Prostate gland (tissue), 2 donors: Measurements from ENCODE around the gene RFTN1. TPM values are rescaled to one million over a fixed set of nuclear protein-coding genes. Genes with fewer than 3 reads are reported as not detected.

ENCODE experiments used
- DNase-seq: peaks from one replicate; pipeline ENCODE4 v3.0.0-alpha.2; 2019; ENCODE audit warnings: low spot score
- H3K27ac ChIP-seq, 2 donors: fragments of 200-600 bp; sonication (generic); 2 replicates each; pipeline ENCODE4 v1.5.1; 2017 to 2019
- H3K27me3 ChIP-seq: fragments of 200-600 bp; sonication (generic); replicated peaks from 2 replicates; pipeline ENCODE4 v1.5.1; 2019; ENCODE audit not compliant: insufficient read depth
- H3K36me3 ChIP-seq, 2 donors: fragments of 200-600 bp; sonication (generic); 1 replicate in 1 of 2; 2 replicates in 1 of 2; pipeline versions ENCODE4 v1.5.1 to v1.8.1; 2017 to 2019
- H3K4me1 ChIP-seq: fragments of 200-600 bp; sonication (generic); replicated peaks from 2 replicates; pipeline ENCODE4 v1.5.1; 2019
- H3K4me3 ChIP-seq, 2 donors: fragments of 200-600 bp; sonication (generic); 2 replicates each; pipeline ENCODE4 v1.5.1; 2017 to 2019
- H3K9me3 ChIP-seq: fragments of 200-600 bp; sonication (generic); 2 replicates; pipeline ENCODE4 v1.5.1; 2017
- POLR2A ChIP-seq: fragments of 450-650 bp; IDR thresholded peaks from one replicate; pipeline ENCODE4 v1.6.1; 2016; ENCODE audit warnings: antibody characterized with exemption, mild to moderate bottlenecking
- POLR2AphosphoS5 ChIP-seq: sonication (generic); formaldehyde crosslinking; IDR thresholded peaks from one replicate; pipeline ENCODE4 v1.6.1; 2017; ENCODE audit warnings: antibody characterized with exemption
- WGBS: methylation state at CpG from one replicate; pipeline ENCODE4 v1.1.5; 2018; 5-methylcytosine and 5-hydroxymethylcytosine counted together
- intact Hi-C: fragments of 100-400 bp; cut with DNase I; formaldehyde crosslinking; loops from one replicate; pipeline ENCODE4 v1.14.2; 2022
- total RNA-seq, 2 donors: library from RNA; depleted of rRNA; stranded (reverse); fragments of >200 nt; gene quantifications; one replicate each; pipeline ENCODE4 v1.1.0, GENCODE V29; 2016
- TF ChIP-seq, protein P1 (sequence below), 4 experiments: fragments of 200-600 bp in 2 of 4; fragments of 450-650 bp in 2 of 4; sonication (generic) in 2 of 4; IDR thresholded peaks; 1 replicate in 3 of 4; 2 replicates in 1 of 4; pipeline ENCODE4 v1.5.1; 2016 to 2019; ENCODE audit warnings: antibody characterized with exemption in 4 of 4, mild to moderate bottlenecking in 2 of 4, moderate library complexity in 2 of 4

The RFTN1 gene
- total RNA-seq, 2 donors from 2014 or later, result 7.4 to 16.1 TPM

GRCh38 chr3:16378415-16378814, 135.1 kb downstream of the RFTN1 start:
- Histone ChIP-seq H3K4me3 (no peak overlapping the region), H3K36me3 (no peaks in the 10 kb centered on the region), H3K9me3 (no peaks in the 10 kb centered on the region), H3K27me3 (no peaks in the 10 kb centered on the region), H3K27ac (no peak overlapping the region), H3K4me1 (no peaks in the 10 kb centered on the region)
- TF ChIP-seq POLR2A (no peak), POLR2AphosphoS5 (no peak)
- TF ChIP-seq, protein P1, sequence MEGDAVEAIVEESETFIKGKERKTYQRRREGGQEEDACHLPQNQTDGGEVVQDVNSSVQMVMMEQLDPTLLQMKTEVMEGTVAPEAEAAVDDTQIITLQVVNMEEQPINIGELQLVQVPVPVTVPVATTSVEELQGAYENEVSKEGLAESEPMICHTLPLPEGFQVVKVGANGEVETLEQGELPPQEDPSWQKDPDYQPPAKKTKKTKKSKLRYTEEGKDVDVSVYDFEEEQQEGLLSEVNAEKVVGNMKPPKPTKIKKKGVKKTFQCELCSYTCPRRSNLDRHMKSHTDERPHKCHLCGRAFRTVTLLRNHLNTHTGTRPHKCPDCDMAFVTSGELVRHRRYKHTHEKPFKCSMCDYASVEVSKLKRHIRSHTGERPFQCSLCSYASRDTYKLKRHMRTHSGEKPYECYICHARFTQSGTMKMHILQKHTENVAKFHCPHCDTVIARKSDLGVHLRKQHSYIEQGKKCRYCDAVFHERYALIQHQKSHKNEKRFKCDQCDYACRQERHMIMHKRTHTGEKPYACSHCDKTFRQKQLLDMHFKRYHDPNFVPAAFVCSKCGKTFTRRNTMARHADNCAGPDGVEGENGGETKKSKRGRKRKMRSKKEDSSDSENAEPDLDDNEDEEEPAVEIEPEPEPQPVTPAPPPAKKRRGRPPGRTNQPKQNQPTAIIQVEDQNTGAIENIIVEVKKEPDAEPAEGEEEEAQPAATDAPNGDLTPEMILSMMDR (IDR thresholded peaks at IDR 0.05), result no peak
- 38% methylated on average over 3 of the region's 3 CpGs for WGBS
- DNase-seq, result no peak
- intact Hi-C loops, result loop anchor here (10.0 kb wide), 1 partner anchor 136 kb away; the partner anchor contains the start of gene RFTN1

DNA sequence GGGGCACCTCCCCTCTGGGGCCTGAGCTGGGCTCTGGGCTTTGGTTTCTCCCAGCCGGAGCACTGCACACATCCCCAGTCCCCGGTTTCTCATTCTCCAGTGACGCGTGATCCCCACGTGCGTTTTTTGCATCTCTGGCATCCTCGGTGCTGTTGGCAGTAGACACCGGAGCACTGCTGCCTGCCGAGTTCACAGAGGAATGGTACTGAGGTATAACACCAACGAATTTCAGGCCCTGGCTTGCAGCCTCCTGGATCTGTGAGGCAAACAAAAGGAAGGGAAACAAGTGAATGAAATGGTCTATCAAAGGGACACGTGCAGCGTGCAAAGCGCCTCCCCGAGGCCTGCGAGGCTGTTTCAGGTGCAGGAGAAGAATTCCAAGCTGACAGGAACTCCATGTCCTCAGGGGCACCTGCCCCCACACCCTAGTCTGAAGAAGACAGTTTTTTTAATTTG, 135.6 kb downstream of the RFTN1 start:
- Histone ChIP-seq H3K4me3 (no peak overlapping the region), H3K4me1 (no peaks in the 10 kb centered on the region), H3K36me3 (no peaks in the 10 kb centered on the region), H3K27me3 (no peaks in the 10 kb centered on the region), H3K9me3 (no peaks in the 10 kb centered on the region), H3K27ac (no peak overlapping the region)
- TF ChIP-seq POLR2AphosphoS5 (no peak), POLR2A (no peak)
- TF ChIP-seq, protein P1 (IDR thresholded peaks at IDR 0.05), result no peak
- WGBS, result 35% methylated on average over 15 of the region's 15 CpGs
- DNase-seq, result no peak
- intact Hi-C loops, result loop anchor here (10.0 kb wide), 1 partner anchor 137 kb away; the partner anchor contains the start of gene RFTN1

DNA sequence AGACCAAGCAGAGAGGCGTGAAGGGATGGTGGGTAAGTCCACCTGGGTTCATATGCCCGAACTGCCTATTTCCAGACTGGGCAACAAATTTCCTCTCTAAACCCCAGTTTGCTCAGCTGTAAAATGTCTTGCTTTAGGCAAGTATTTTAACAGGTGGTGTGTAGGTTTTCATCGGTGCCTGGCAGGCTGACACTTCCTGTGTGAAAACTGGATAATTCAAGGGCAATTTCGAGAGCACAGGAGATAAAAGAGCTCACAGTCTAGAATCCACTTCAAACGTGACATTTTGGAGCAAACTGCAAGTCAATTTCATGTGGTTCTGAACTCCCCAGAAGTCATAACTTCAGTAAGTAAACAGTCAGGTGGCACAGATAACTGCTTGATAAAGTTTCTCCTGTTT, 136.3 kb downstream of the RFTN1 start:
- no peaks in the 10 kb centered on the region for H3K9me3 ChIP-seq
- no peaks in the 10 kb centered on the region for H3K36me3 ChIP-seq
- H3K27ac ChIP-seq, result no peak overlapping the region
- H3K4me1 ChIP-seq, result no peaks in the 10 kb centered on the region
- TF ChIP-seq POLR2AphosphoS5 (no peak), POLR2A (no peak)
- TF ChIP-seq, protein P1 (IDR thresholded peaks at IDR 0.05), result no peak
- no peaks in the 10 kb centered on the region for H3K27me3 ChIP-seq
- no peak for DNase-seq
- WGBS, result 49% methylated on average over 5 of the region's 5 CpGs
- H3K4me3 ChIP-seq, result no peak overlapping the region
- intact Hi-C loops, result loop anchor here (10.0 kb wide), 1 partner anchor 138 kb away; the partner anchor contains the start of gene RFTN1

DNA sequence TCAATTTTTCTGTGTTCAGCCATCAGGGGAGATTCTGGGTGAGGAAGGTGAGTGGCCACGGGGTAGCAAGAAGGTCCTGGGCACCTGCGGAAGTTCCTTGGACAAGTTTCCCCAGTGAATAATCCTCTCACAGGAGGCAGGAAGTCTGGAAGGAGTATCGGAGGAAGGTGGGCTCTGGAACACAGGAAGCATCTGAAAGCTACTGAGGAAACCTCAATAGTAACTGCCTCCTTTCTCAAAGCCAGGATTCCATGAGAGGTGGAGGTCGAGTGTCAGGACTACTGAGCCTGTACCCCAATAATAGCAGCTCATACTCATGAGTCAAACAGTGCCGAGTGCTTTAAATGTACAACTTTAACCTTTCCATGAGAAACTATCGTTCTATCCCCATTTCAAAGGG, 137.6 kb downstream of the RFTN1 start:
- intact Hi-C loops, result loop anchor here (10.0 kb wide), 1 partner anchor 139 kb away; the partner anchor contains the start of gene RFTN1
- TF ChIP-seq POLR2AphosphoS5, result no peak
- TF ChIP-seq, protein P1 (IDR thresholded peaks at IDR 0.05), result no peak
- TF ChIP-seq POLR2A, result no peak
- Histone ChIP-seq H3K27ac (no peak overlapping the region), H3K4me1 (no peaks in the 10 kb centered on the region), H3K4me3 (no peak overlapping the region), H3K36me3 (no peaks in the 10 kb centered on the region), H3K27me3 (no peaks in the 10 kb centered on the region), H3K9me3 (no peaks in the 10 kb centered on the region)
- no peak for DNase-seq
- WGBS, result 88% methylated on average over 6 of the region's 6 CpGs

DNA sequence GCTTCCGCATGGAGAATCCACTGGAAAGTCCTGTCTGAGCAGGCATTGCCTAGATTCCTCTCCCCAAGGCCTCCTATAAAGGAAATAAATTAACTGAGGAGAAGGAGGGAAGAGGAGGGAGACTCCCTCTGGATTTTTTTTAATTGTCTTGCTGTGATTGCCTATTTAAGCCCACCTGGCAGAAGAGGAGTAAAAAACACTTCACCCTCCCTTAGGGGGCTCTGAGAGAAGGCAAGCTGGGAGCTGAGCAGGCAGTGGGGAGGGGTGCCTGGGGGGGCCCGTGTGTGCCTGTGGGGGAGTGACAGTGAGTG, 138.6 kb downstream of the RFTN1 start:
- no peaks in the 10 kb centered on the region for H3K9me3 ChIP-seq
- H3K4me3 ChIP-seq, result no peak overlapping the region
- intact Hi-C loops, result loop anchor here (10.0 kb wide), 1 partner anchor 140 kb away; the partner anchor contains the start of gene RFTN1
- H3K27ac ChIP-seq, result no peak overlapping the region
- TF ChIP-seq, protein P1 (IDR thresholded peaks at IDR 0.05), result no peak
- no peak for TF ChIP-seq POLR2AphosphoS5
- no peak for TF ChIP-seq POLR2A
- H3K36me3 ChIP-seq, result no peaks in the 10 kb centered on the region
- H3K27me3 ChIP-seq, result no peaks in the 10 kb centered on the region
- H3K4me1 ChIP-seq, result no peaks in the 10 kb centered on the region
- WGBS, result 58% methylated on average over 2 of the region's 2 CpGs
- DNase-seq, result no peak
